GM21825 (cell line): ENCODE data around the gene GALNT17.

Experiments
- ATAC-seq: cut with Tn5 transposase; IDR thresholded peaks from one replicate; pipeline ENCODE4 v1.9.1; 2021; ENCODE audit warnings: mild to moderate bottlenecking, moderate library complexity; ENCODE audit not compliant: unreplicated experiment

The GALNT17 gene

DNA sequence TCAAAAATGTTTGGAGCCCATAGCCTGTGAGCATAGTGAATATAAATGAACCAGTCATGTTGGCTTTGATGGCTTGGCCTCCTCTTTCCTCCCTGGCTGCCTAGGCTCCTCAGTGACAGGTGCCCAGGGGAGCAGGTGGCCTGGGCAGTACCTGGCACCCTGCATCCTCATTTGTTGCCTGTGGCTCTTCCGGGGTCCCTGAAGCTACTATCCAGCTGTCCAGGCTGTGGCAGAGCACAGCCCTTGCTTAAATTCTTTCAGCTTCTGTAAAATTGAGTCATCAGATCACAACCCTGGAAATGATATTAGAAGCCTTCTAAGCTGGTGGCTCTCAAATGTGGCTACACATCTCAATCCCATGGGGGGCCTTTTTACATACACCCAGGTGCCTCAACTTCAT is 525.4 kb downstream of the GALNT17 start:
- no peak for ATAC-seq

DNA sequence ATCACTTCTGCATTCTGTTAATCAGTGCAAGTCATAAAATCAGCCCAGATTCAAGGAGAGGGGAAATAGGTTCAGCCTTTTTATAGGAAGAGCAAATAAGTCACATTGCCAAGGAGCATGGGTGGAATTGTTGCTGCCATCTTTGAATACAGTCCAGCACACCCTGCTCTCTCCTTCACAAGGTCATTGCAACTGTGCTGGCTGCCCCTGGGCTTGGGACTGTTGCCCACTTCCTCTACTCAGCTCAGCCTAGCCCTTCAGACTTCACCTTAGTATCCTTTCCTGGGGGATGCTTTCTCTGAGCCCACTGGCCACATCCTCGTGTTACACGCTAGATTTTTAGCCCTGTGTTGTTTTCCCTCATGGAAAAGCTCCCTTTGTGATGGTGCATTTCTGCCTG is 527.7 kb downstream of the GALNT17 start:
- ATAC-seq: no peak

DNA sequence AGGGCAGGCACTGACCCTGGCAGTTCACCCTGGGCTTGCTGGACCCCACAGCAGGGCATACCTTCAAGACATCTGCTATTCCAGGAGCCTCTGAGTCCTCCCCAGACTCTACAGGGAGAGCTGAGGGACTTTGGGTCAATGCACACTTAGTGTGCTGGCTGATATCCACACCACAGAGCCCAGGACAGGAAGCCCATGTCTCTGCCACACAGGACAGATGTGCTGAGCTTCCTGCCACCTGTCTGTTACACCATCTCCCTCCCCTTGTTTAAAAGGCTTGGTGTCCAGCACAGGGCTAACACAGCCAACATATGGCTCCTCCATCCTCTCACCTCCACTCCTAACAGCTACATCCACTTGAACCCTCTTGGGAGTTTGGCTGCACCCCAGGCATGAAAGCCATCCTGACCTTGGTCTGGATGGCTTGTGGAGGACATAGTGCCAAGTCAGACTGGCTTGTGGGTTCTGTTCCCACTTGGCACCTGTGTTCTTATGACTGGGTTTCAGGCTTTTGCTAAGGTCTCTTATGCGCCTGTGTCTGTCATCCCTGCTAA is 529.8 kb downstream of the GALNT17 start:
- ATAC-seq: no peak

DNA sequence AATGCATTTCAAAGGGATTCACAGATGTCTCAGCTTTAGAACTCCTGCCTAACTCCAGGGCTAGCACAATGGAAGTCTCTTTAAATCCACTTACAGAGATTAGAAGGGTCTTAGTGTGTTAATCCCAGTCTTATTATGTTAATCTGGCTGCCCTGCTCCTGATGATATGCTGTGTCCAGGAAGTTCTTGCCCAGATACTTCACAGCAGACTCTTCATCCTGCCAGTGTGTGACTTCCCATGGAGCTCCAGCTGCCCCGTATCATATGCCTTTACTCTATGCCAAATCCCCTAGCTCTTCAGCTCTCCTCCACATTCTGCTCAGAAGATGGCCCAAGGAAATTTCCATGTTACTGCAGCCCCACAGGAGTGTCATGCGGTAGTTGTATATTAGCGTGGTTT is 533.8 kb downstream of the GALNT17 start:
- ATAC-seq: no peak

DNA sequence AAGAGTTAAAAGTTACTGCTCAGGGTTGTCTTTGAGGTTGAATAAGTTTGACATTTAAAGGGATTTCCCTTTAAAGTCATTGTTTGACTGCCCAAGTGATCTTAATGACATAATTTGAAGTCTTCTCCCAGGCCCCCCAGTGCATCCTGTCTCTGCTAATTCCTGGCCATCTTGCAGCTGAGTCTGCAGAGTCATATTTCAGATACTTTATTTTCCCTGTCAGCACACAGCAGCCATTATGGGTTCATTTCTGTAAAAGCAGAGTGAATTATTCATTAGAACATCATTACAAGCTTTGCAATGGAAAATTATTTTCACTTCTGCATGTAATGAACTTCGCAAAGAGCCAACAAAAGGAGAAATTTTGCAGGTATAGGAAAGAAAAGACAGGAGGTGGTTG is 536.6 kb downstream of the GALNT17 start:
- no peak for ATAC-seq

DNA sequence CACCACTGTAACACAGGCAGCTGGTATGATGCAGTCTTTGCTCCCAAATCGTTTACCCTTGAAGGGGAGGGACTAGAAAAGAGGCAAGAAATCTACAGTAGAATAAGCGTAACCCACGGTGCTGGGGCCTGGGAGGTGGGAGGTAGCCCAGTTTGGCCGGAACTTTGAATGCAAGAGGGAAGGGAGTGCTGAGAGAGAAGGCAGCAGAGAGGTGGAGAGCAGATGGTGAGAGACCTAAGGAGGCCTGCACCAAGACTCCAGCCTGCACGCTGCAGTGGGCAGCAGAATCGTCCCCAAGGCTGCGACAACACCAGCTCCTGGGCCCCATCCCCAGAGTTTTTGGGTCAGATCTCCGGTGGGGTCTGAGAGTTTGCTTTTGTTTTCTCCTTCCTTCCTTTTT is 547.5 kb downstream of the GALNT17 start:
- ATAC-seq: no peak

DNA sequence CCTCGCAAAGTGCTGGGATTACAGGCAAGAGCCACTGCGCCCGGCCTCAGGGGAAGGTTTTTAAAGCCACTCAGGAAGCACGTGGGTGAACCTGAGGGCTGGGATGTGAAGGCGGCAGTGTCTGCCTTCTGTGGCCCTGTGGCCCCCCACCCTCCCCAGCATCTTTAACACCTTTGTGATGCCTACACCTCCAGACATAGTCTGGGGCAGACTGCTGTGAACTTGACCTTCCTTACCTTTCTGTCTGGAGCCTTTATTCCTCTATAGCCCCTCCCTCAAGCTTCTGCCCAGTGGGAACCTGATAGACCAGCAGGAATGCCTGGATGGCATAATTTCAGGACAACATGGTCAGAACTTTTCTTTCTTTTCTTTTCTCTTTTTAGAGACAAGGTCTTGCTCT is 550.2 kb downstream of the GALNT17 start:
- ATAC-seq: no peak

DNA sequence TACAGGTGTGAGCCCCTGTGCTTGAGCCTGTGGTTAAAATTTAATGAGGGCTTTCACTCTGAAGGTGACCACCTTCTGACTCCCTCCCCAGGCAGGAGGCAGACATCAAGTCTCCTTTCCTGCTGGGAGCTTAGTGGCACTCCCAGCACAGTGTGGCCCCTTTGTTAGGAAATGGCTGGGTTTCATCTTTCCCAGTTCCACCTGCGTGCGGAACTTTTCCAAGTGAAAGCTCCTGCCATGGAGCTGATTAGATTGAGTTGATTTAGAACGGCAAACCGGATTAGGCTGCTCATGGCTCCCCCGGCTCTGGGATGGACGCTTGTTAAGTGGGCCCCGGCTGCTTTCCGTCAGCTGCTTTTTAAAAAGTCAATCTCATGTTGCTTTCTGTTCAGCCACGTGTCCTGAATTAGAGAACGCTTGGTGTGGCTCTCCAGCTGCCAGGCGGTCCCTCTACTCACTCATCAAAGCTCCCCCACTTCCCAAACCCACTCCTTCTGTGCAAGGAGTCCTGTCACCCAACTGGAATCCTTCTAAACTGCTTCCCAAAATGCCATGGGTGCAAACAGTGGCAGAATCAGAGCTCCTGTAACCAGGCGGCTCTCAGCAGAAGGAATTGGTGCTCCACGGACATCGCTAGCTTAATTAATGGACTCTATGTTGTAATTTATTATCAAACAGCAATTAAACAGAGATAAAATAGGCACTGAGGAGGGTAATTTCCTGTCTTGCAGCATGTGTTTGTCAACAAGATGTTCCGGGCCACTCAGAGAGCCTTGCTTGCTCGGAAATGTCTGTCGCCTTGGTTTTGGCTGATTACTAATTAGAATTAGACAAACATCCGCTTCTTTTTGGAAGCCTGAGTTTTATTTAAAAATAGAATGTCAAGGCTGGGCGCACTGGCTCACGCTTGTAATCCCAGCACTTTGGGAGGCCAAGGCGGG is 551.2 kb downstream of the GALNT17 start:
- ATAC-seq: no peak

DNA sequence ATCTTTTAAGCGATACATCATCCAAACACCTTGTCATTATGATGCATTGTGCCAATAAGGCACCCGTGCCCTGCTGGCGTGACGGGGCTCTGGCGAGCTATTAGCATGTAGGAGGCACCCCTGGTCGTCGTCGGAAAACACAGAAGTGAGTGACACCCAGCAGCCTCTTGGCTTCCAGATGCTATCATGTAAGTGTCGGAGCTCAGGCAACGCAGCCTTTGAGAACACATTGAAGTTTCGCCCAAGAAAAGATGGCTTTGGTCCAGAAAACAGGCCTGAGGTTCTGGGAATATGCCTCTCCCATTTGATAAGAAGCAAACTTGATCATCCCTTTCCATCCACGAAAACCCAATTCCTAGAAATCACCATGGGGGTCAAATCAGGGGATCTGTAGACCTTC is 555.3 kb downstream of the GALNT17 start:
- ATAC-seq: no peak

DNA sequence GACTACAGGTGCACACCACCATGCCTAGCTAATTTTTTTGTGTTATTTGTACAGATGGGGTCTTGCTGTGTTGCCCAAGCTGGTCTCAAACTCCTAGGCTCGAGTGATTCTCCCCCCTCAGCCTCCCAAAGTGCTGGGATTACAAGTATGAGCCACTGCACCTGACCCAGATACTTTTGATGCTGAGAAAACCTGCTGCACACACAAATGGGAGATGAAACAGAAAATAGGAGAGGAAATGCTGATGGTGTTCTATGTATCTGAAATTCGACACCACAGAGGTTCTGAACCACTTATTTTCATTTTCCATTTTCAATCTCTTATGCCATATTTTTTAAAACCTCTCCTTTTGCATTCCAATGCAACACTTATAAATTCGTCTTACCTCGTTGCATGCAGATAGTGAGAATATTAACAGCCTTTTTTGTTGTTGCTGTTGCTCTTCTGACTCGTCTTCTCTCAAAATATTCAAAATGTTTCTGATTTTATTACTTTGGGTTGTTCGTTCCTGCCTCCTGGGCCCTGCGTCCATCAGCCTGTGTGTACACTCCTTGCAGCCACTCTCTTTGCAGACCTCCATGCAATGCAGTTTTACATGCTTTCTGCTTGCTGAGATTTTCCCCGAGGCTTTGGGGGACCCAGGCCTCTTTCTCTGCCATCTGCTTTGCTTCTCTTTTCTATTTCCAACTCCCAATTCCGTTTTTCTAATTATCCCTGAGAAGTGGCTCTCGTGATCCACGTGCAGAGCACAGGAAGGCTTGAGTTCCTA is 556.1 kb downstream of the GALNT17 start:
- no peak for ATAC-seq

DNA sequence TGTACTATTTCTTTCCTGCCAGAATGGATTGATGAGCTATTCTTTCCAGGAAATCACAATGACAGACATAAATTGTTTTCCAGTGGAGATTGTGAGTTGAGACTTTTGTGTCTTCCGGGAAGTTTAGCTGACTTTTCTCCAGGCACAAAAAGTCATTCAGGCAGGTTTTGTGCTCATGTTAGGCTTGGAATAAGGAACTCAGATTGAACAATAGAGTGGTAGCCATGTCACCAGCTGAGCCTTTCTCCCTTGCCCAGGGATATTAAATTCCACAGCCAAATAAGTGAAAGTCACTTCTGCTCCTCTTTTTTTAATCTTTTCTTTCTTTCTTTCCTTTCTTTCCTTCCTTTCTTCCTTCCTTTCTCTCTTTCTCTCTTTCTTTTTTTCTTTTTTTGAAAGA is 559.6 kb downstream of the GALNT17 start:
- no peak for ATAC-seq

DNA sequence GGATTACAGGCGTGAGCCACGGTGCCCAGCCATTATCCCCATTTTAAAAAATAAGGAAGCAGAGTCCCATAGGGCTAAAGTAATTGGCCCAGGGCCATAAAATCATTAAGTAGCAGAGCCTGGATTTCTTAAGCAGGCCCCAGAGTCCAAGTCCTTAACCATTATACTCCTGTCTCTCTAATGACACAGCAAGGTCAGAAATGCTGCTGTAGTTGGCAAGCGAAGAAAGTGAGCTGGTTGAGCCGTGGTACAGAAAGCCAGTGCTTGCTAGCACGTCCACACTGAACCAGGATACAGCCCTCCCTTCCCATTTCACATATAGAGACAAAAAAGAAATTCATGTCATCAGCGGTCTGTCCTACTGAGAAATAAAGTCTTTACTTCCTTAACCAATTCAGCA is 562.7 kb downstream of the GALNT17 start:
- ATAC-seq: no peak

DNA sequence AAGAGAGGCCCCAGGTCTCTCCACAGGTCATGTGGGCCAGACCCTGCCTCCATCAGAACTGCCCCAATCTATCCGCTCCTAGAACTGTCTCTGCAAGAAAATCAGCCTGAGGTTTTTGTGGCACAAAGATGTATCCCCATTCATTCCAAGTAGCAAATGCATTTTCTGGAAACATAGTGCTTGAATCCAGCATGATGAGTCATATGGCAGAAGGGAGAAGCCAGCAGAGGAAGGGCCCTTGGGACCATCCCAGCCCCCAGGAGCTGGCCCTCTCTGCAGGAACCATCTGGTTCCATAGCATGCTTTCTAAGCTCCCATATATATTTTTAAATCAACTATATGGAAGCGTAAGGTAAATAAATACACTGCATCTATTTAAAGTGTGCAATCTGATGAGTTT is 563.2 kb downstream of the GALNT17 start:
- ATAC-seq: no peak

DNA sequence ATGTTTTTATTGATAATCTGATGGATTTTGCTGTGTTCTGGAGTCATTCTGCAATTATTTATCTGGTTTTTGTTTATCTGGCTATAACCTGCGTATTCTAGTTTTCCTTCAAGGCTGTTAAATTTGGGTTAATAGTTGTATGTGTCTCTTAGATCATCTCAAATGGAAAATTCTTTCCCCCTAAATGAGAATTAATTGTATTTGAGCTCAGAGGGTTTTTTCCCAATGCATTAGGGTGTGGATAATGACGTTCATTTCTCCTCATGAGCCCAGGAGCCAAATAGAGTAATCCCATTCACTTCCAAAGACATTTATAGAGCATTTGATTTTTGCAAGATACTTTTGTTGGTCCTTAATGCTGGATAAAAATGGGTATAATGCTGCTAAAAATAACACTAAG is 564.6 kb downstream of the GALNT17 start:
- no peak for ATAC-seq

DNA sequence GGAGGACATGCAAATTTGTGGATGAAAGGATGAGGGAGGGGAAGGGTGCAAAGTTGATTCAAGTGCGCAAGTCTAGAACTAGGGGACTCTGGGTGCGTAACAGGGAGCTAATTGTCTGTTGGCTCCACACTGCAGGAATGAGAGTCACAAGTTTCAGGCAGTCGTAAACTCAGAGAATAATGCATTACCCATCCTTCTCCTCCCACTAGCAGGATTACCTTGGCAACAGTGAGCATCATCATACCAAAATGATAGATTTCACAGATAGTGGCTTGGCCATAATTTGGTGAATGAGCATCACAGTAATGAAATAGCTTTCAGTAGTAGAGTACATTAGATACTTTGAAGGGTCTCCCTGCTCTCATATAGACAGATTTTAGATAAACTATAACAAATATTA is 565.5 kb downstream of the GALNT17 start:
- no peak for ATAC-seq

DNA sequence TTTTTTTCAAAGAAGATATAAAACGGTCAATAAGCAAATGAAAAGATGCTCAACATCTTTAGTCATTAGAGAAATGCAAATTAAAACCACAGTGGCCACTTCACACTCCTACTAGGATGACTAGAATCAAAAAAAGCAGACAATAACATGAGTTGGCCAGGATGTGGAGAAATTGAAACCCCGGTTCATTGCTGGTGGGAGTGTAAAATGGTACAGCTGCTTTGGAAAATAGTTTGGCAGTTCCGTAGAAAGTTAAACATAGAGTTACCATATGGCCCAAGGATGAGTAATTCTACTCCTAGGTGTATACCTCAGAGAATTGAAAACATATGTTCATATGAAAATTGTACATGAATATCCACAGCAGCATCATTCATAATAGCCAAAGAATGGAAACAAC is 573.3 kb downstream of the GALNT17 start:
- no peak for ATAC-seq

DNA sequence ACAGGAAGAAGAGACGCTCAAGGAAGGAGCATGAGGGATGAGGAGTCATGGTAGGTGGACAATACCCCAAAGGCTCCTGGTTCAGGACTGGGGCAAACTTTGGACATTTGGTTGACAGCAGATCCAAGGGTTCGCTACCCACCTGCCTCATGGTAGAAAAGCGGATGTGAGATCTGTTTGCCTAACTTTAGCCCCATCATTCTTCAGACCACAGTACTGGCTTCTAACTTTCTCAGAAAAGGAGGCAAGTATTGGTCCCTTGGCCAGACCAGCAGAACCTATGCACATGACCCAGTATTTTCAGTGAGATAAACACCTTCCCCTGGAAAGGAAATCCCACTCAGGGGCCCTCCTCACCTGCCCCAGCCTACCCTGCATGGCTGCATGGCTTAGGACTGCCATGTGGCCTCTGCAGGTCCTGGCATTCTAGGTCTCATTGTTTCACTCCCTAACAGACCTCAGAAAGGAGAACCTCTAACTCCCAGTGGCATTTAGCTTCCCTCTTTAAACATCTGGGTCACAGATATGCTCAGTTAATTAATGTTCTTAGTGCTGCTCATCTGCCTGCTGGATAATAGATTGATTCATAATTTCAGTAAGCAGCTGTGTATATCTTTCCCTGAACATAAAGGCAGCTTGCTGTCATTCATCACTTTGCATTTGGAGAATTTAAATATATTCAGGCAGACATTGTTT is 574.1 kb downstream of the GALNT17 start:
- ATAC-seq: no peak

DNA sequence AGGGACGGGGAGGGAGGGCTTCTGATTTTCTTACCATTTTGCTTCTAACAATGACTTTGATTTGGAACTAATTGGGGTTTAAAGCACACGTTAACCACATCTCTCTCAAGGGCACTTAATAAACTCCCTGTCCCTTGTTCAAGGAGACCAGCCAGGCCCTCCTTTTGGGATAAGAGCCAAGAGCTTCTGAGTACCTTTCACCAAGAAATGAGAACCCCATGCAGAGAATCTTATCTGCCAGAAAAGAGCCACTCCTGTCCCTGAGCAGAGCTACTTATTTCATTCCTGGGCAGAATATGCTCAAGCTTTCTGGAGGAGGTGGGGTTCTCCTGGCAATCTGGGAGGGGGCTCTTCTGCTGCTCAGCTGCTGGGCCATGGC is 574.6 kb downstream of the GALNT17 start:
- no peak for ATAC-seq

DNA sequence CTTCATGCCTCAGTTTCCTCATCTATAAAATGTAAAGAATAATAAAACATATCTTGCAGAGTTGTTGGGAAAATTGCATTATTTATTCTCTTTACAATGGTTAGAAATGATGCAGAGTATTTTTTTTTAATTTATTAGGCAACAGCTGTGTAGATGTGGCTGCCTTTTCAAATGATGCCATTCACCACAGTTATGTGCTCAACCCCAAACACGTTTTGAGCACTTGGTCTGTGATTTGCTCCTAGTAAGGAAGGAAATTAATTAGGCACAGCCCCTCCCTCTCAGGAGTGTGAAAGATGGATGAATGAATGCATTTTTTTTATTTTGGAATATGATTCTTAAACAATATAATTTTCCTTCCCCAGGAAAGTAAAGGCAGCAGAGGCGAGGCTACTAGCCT is 575.1 kb downstream of the GALNT17 start:
- no peak for ATAC-seq

DNA sequence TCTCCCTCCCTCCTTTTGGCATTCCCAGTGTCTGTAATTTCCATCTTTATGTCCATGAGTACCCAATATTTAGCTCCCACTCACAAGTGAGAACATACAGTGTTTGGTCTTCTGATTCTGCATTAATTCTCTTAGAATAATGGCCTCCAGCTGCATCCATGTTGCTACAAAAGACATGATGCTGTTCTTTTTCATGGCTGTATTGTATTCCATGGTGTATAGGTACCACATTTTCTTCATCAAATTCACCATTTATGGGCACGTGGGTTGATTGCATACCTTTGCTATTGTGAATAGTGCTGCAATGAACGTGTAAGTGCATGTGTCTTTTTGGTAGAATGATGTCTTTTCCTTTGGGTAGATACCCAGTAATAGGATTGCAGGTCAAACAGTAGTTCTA is 576.8 kb downstream of the GALNT17 start:
- no peak for ATAC-seq

DNA sequence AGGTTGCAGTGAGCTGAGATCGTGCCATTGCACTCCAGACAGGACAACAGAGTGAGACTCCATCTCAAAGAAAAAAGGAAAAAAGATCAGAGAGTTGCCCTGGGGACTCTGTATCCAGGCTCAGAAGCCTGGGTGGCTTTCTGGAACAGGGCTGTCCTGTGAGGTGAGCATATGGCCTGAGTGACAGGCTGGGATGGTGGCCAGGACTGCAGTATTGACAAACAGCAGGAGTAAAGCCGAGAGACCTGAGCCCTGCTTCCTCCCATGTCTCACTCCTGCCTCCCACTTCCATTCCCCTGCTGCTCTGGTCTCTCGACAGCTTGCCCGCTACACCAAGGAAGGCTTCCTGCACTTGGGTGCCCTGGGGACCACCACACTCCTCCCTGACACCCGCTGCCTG is 578.5 kb downstream of the GALNT17 start:
- no peak for ATAC-seq
